MCF 10A (cell line): ENCODE data around the gene SYNE1. TPM values are rescaled to one million over a fixed set of nuclear protein-coding genes. Genes with fewer than 3 reads are reported as not detected.

Source experiments
- BruUV-seq: library from RNA; stranded (reverse); fragments of 400-500 nt; replicated peaks from 2 replicates; lab custom pipeline; 2021; lab: Mats Ljungman, UMichigan
- CTCF ChIA-PET: fragments of 300-600 bp; sonication (Branson Sonifier 250); formaldehyde crosslinking; extraction: SDS; loops from one replicate; lab custom pipeline; 2021; ENCODE audit warnings: antibody characterized with exemption, inconsistent platforms; lab: Yijun Ruan, JAX
- POLR2A ChIA-PET: fragments of 300-600, 350-650 bp; sonication (Branson Sonifier 250); formaldehyde crosslinking; extraction: SDS; loops from one replicate; lab custom pipeline; 2020; ENCODE audit warnings: antibody characterized with exemption, inconsistent platforms; lab: Yijun Ruan, JAX
- DNase-seq: peaks from one replicate; pipeline ENCODE4 v3.0.0-alpha.2; 2018; ENCODE audit not compliant: unreplicated experiment
- H3K27ac Mint-ChIP-seq: one replicate; pipeline ENCODE4 v1.8.0; 2022; ENCODE audit warnings: mild to moderate bottlenecking, low read depth, mixed read lengths; ENCODE audit not compliant: unreplicated experiment
- H3K27me3 Mint-ChIP-seq: one replicate; pipeline ENCODE4 v1.8.0; 2022; ENCODE audit warnings: mixed read lengths; ENCODE audit not compliant: insufficient read depth, unreplicated experiment
- H3K36me3 Mint-ChIP-seq: one replicate; pipeline ENCODE4 v1.8.0; 2022; ENCODE audit warnings: mild to moderate bottlenecking, moderate library complexity, mixed read lengths; ENCODE audit not compliant: insufficient read depth, unreplicated experiment
- H3K4me1 Mint-ChIP-seq: one replicate; pipeline ENCODE4 v1.8.0; 2022; ENCODE audit warnings: mixed read lengths; ENCODE audit not compliant: insufficient read depth, unreplicated experiment
- H3K4me3 Mint-ChIP-seq: one replicate; pipeline ENCODE4 v1.8.0; 2022; ENCODE audit warnings: mild to moderate bottlenecking, moderate library complexity, mixed read lengths; ENCODE audit not compliant: unreplicated experiment
- H3K9me3 Mint-ChIP-seq: one replicate; pipeline ENCODE4 v1.8.0; 2022; ENCODE audit warnings: mixed read lengths; ENCODE audit not compliant: unreplicated experiment
- intact Hi-C: fragments of 100-400 bp; cut with micrococcal nuclease; formaldehyde crosslinking; loops from 2 replicates; pipeline ENCODE4 v1.14.1; 2022
- total RNA-seq: library from RNA; stranded (reverse); gene quantifications from 2 replicates; pipeline ENCODE4 v1.2.3, GENCODE V29; 2022
- TF ChIP-seq, protein P1 (sequence below): fragments of 200-600 bp; IDR thresholded peaks from one replicate; pipeline ENCODE4 v1.8.0; 2022; ENCODE audit warnings: antibody characterized with exemption, mild to moderate bottlenecking; ENCODE audit not compliant: unreplicated experiment

SYNE1 gene
- total RNA-seq, 1 experiment from 2014 or later: 25.4 TPM

DNA sequence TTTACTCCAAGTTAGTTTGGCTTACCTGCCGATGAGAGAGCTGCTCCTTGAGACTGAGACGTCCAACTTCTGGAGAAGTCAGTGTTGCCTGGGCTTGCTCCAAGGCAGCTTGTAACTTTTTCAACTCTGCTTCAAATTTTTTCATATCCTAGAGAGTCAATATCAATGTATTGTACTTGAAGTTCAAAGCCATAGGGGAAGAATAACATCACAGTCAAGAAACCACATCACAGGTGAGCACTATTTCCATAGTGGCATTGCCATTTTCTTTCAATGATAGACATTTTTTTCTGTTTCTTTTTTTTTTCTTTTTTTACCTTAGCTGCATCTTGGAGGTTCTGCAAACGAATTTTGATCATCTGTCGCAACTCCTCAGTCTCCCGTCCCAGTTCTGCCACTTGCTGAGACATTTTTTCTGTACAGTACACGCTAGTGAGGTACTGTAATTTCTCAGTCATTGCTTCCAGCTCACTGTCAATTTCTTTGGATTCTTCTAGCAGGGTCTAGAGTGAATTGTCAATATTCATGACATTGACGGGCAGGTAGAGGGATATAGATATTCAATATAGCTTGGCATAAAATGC is 326.7 kb downstream of the SYNE1 start:
- no TSS peak for BruUV-seq
- Mint-ChIP-seq H3K4me3 (no peak overlapping the region), H3K36me3 (peaks cover 8% of the 10 kb centered on the region), H3K9me3 (no peaks in the 10 kb centered on the region), H3K4me1 (peaks cover 11% of the 10 kb centered on the region), H3K27me3 (no peaks in the 10 kb centered on the region), H3K27ac (no peak overlapping the region)
- TF ChIP-seq, protein P1, sequence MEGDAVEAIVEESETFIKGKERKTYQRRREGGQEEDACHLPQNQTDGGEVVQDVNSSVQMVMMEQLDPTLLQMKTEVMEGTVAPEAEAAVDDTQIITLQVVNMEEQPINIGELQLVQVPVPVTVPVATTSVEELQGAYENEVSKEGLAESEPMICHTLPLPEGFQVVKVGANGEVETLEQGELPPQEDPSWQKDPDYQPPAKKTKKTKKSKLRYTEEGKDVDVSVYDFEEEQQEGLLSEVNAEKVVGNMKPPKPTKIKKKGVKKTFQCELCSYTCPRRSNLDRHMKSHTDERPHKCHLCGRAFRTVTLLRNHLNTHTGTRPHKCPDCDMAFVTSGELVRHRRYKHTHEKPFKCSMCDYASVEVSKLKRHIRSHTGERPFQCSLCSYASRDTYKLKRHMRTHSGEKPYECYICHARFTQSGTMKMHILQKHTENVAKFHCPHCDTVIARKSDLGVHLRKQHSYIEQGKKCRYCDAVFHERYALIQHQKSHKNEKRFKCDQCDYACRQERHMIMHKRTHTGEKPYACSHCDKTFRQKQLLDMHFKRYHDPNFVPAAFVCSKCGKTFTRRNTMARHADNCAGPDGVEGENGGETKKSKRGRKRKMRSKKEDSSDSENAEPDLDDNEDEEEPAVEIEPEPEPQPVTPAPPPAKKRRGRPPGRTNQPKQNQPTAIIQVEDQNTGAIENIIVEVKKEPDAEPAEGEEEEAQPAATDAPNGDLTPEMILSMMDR: no peak
- intact Hi-C loops: no loop called here
- DNase-seq: no peak
- ChIA-PET POLR2A (interaction anchor here (1.8 kb wide), 1 partner anchor 9 kb away, joined by 7 read pairs; no protein-coding TSS in a partner anchor), CTCF (interaction anchor here (1.0 to 2.1 kb wide), 3 partner anchors 20 to 672 kb away, joined by 3 to 6 read pairs (median 4); no protein-coding TSS in a partner anchor)

DNA sequence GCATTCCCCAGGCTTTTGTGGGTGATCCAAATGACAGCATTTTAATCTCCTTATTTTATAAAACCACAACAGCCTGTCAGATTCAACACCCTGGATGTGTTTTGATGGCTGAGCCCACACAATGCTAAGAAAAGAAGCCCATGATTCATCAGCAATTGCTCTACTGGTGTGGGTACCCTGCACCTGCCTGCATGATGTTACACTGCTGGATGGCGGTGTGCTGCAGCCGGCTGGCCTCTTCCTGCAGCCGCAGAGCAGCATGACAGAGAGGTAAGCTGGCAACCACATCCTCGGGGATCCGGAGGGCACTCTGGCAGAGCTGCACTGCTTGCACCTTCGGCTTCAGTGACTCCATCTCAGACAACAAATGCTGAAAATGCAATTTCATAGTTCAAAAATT is 327.5 kb downstream of the SYNE1 start:
- TF ChIP-seq, protein P1: no peak
- DNase-seq: no peak
- CTCF ChIA-PET: no interaction called here
- Mint-ChIP-seq H3K9me3 (no peaks in the 10 kb centered on the region), H3K4me1 (peaks cover 11% of the 10 kb centered on the region), H3K27ac (no peak overlapping the region), H3K4me3 (no peak overlapping the region), H3K27me3 (no peaks in the 10 kb centered on the region), H3K36me3 (peaks cover 8% of the 10 kb centered on the region)
- POLR2A ChIA-PET: no interaction called here
- BruUV-seq: no TSS peak
- intact Hi-C loops: no loop called here

DNA sequence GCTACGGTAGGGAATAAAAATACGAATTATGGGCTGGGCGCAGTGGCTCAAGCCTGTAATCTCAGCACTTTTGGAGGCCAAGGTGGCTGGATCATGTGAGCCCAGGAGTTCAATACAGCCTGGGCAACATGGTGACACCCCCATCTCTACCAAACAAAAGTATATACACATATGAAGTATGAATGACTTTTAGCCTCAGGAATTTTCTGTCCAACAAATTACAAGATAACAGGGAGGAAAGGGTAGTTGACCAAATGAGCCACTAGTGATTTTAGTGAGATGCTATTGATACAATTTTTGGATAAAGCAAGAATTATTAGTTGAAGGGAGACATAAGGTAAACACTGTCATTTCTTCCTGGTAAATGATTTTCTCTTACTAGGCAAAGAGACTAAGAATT is 328.2 kb downstream of the SYNE1 start:
- no peak overlapping the region for H3K4me3 Mint-ChIP-seq
- no TSS peak for BruUV-seq
- no peaks in the 10 kb centered on the region for H3K9me3 Mint-ChIP-seq
- no peaks in the 10 kb centered on the region for H3K27me3 Mint-ChIP-seq
- ChIA-PET POLR2A (interaction anchor here (0.6 kb wide), 1 partner anchor 770 kb away, joined by 3 read pairs; no protein-coding TSS in a partner anchor), CTCF (no interaction called here)
- H3K27ac Mint-ChIP-seq: no peak overlapping the region
- intact Hi-C loops: no loop called here
- H3K4me1 Mint-ChIP-seq: peaks cover 6% of the 10 kb centered on the region
- no peak for DNase-seq
- TF ChIP-seq, protein P1: no peak
- peaks cover 8% of the 10 kb centered on the region for H3K36me3 Mint-ChIP-seq

DNA sequence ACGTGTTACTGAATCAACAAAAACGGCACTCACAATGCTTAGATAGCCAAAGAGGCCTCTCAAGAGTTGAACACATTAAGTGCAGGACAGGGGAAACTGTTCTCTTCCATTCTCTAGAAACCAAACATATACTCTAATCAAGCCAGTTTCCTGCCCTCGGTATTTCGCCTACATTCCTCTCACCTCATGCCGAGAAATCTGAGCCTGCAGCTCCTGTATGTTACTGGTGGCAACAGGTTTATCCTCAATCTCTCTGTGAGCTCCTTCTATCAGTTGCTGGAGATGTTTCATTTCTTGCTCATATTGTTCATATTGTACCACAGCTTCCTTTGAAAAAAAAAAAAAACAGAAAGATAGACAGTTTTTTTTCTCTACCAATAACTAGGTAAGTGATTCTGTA is 328.9 kb downstream of the SYNE1 start:
- Mint-ChIP-seq H3K27ac (no peak overlapping the region), H3K9me3 (no peaks in the 10 kb centered on the region), H3K36me3 (peaks cover under 1% of the 10 kb centered on the region), H3K4me3 (no peak overlapping the region), H3K27me3 (no peaks in the 10 kb centered on the region), H3K4me1 (no peaks in the 10 kb centered on the region)
- no TSS peak for BruUV-seq
- TF ChIP-seq, protein P1: no peak
- ChIA-PET CTCF (no interaction called here), POLR2A (interaction anchor here (0.6 kb wide), 1 partner anchor 770 kb away, joined by 3 read pairs; no protein-coding TSS in a partner anchor)
- no peak for DNase-seq
- intact Hi-C loops: no loop called here
